Gastroesophageal sphincter (tissue), 3 donors: ENCODE measurements around the gene RFNG.

ENCODE experiments used
- CTCF ChIP-seq, 4 experiments: fragments of 200-600 bp in 2 of 4; fragments of 450-650 bp in 2 of 4; sonication (generic) in 1 of 4; IDR thresholded peaks; one replicate each; pipeline ENCODE4 v1.5.1; 2017 to 2019; ENCODE audit warnings: antibody characterized with exemption in 4 of 4, mild to moderate bottlenecking in 2 of 4, moderate library complexity in 2 of 4
- EP300 ChIP-seq: sonication (generic); formaldehyde crosslinking; IDR thresholded peaks from one replicate; pipeline ENCODE4 v1.6.1; 2017; ENCODE audit warnings: antibody characterized with exemption, mild to moderate bottlenecking
- POLR2A ChIP-seq, 2 donors: fragments of 450-650 bp; IDR thresholded peaks; one replicate each; pipeline ENCODE4 v1.6.1; 2017; ENCODE audit warnings: antibody characterized with exemption in 2 of 2, mild to moderate bottlenecking in 2 of 2, moderate library complexity in 1 of 2
- POLR2AphosphoS5 ChIP-seq: sonication (generic); formaldehyde crosslinking; IDR thresholded peaks from one replicate; pipeline ENCODE4 v1.6.1; 2017; ENCODE audit warnings: antibody characterized with exemption

GRCh38 chr17:82060001-82060380 lies 8.4 kb upstream of the RFNG start:
- no peak for TF ChIP-seq CTCF (IDR thresholded peaks at IDR 0.05)
- no peak for TF ChIP-seq EP300
- no peak for TF ChIP-seq POLR2A (IDR thresholded peaks at IDR 0.05)
- TF ChIP-seq POLR2AphosphoS5, result no peak
